Stimulated activated CD4-positive, alpha-beta T cell treated with anti-CD3 and anti-CD28 coated beads, Interleukin-2, amount 100 ng/mL, for 24 hours (primary cell): ENCODE measurements around the gene FAM204A.

Source experiments
- DNase-seq, 2 donors: peaks; one replicate each; pipeline ENCODE4 v3.0.0-alpha.2; 2020

Gene FAM204A

DNA sequence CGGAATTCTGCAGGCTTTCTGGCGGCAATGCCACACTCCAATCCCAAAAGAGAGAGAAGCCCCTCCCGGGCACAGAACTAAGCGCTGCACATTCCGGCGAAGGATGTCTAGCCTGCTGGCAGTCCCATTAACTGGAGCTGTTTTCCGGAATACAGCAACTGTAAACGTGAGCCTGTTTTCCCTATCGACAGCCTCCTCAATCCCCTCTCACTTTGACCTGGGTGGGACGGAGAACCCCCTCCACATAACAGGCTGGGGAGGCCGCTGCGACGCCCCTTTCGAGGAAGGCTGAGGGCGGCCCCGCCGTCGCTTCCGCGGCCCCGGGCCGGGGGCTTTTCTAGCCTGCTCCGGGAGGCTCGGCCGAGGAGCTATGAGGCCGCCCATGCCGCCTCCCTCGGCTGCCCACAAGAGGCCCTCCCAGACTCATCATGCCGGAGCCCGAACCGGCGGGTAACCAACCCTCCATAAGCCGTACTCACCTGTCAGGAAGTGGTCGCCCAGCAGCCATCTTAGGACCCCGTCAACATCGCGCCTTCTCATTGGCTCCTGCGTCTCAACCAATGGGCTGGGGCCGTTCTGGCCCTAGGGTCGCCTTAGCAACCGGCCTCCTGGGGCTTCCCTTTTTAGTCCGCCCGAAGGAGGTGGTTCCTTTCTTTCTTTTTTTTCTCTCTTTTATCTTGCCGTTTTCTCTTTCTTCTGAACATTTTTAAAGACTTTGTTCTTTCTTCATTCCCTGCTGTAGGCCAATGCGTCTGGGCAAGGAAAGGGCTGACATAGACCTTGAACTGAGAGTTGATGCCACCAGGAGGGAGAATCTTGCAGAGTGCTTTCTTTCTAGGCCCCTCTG lies at the start of gene FAM204A:
TSS of gene FAM204A (minus strand) at position 534 of the 847 bp plus-strand sequence. CDS start 5,909 bp downstream, outside the sequence.
- DNase-seq, result peak; percentile 92 to 96

DNA sequence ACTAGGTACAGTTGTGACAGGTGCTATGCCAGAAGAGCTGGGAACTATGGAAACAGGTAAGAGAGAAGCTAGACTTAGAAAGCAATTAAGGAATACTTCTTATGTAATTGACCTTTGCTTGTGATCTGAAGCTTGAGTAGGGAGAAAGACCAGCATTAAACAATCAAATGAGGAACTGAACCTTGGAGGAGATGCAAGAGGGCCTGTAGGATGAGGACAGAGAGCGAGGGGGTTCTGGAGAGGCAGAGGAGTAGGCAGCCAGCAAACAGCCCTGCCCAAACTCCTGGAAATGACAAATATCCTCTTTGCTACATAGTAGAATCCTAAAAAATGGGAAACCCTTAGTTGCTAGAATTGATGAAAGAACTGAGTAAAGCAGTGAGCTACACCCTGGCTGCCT lies 41.6 kb upstream of the FAM204A start:
- DNase-seq, result no peak

DNA sequence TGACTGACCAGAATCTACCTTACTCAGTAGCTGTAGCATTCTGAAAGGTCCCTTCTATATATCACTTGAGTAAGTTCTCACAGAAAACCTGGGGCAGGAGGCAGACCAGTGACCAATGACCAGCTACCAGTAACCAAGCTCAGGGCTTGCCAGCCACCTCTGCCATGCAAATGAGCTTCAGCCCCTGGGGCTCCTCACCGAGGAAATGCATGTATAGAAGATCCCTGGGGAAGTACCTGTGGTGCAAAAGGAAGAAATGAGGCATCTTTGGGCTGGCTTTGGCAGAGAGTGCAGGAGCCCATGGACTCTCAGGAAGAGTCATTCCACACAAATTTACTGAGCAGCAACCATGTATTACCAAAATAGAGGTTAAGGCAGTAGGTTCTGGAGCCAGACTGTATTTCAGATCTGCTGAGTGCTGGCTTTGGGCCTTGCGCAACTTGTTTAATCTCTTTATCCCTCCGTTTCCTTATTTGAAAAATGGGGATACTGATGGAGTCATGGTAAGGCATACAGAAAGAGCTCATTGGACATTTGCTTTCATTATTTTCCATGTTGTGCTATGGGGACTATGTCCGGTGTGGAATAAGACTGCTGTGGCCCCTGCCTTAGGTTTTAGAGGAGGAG lies 41.1 kb upstream of the FAM204A start:
- DNase-seq, result no peak

DNA sequence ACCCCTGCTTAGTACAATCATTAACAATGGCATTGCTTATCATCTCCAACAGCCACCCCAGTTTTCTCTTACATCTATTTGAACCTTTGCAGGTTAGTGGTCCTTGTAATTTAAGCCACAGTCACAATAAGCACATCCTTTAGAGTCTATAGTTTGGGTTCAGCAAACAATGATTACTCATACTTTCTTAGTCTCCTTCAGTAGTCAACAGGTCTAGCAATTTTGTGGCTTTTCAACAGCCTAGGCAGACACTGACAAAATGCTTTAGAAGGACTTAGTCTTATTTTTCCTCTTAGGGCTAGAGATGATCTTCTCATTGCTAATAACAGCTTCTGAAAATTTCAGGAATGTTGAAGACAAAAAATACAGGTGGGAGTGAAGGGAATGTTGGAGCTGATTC lies 32.3 kb upstream of the FAM204A start:
- no peak for DNase-seq

DNA sequence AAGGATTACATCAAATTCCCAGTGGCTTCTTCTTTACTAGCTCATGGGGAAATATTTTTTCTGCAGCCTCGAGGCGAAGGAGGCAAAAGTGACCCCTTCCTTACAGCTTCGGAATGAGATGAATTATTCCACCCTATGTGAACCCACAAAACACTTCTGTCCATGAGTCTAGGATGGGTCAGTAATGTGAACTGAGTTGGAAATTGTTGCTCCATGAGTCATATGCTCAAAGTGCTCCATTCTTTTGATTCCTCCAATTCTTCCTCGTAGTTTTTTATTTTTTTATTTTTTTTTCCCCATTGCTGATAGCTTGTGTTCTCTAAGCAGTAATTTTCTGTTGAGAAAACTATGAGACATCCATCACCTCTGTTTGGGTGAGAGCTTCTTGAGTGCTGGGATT lies 31.7 kb upstream of the FAM204A start:
- no peak for DNase-seq

DNA sequence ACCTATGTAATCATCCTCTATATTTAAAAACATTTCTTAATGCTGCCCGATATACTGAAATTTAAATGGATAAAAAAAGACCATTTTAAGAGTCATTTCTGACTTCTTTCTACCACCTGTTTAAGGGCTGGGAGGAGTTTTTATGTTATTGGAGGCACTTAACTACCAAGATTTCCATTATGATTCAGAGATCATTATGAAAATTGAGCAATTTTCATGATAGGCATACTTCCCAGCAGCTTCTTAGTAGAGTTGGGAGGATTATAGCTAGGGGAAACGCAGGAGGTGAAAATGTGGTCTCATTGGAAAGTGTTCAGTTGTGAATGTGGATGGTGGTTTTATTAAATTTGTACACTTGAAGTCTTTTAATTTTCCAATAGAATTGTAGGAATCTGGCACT lies 28.4 kb upstream of the FAM204A start:
- no peak for DNase-seq

DNA sequence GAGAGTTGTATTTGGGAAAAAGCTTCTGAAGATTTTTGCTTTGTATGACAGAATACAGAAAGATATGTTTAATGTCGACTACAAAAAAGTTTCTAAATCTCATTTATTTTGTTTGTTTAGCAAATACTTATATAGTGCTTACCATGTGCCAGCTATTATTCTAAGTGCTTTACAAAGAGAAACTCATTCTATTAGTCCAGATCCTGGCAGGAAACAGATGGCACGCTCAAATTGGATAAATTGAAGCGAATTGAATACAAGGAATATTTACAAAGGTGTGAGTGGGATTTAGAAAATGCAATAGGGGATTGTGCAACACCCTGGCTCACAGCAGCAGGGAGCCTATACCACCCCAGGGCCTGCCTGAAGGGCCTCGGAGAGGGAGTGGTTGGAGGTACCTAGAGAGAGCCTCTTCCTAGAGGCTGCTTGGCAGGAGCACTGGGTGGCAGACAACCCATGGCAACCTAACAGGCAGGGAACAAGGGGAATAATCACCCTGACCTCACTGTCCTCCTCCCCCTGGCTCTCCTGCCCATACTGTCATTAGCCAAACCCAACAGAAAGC lies 27.6 kb upstream of the FAM204A start:
- no peak for DNase-seq

DNA sequence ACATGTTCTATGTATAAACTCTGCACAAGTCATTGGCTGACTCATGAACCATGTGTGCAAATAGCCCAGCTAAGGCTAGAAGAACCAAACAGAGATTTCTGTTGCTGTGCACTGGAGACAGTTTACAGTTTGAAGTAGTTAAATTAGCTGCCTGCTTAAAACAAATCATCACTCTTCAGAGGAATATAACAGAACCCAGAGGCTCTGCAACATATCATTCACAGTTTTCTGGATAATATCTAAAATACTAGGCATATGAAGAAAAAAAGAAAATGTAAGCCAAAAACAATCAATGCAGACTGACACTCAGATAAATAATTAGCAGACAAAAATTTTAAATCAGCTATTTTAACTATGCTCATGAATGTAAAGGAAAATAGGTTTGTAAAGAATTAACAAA lies 23.6 kb upstream of the FAM204A start:
- DNase-seq, result no peak

DNA sequence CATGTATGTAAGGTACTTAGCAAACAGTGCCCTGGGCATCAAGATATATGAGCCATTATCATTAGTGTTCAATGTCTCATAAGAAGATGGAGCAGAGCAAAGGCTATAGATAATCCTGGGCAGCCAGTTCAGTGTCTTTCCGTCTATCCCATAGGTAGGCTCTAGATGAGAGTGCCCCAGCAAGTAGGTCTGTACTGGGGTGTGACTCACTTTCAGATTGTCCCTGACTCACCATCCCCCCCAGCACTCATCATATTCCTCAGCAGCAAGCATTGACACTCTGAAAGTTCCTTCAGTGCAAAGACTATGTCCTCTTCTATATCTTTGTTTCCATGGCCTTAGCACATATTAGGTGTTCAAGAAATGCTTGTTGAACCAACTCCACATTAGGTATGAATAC lies 20.0 kb upstream of the FAM204A start:
- DNase-seq, result no peak

DNA sequence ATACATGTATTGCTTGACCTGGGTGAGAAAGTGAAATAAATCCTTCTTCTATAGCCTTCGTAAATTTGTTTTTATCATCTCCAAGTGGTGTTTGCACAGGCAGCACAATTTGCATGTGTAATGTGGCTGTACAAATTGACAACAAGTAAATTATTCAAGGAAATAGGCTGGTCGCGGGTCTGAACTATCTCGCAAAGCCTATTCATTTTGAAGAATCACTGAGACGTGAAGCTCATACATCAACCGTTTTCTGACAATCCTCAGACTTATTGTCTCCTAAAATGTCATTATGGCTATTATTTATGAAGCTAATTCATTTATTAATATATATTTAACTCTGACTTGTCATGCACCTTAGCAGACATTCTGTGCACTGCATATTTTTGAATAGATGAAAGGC lies 16.2 kb upstream of the FAM204A start:
- DNase-seq, result no peak

DNA sequence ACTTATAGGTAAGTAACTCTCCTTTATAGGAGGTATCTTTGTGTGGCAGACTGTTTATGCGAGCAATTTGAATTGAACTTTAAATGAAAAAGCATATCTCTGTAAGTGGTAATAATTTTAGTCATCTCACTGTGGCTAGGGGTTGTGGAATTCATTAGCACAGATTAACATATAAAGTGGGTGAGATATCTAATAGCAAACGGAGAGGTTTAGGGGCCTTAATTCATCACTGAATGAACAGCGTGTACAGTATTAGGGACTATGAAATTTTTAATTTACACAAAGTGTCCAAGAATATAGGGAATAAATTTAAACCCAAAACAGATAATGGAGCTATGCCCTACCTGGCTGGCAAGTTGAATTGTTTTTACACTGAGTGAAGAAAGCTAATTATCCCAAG lies 15.7 kb upstream of the FAM204A start:
- DNase-seq, result no peak

DNA sequence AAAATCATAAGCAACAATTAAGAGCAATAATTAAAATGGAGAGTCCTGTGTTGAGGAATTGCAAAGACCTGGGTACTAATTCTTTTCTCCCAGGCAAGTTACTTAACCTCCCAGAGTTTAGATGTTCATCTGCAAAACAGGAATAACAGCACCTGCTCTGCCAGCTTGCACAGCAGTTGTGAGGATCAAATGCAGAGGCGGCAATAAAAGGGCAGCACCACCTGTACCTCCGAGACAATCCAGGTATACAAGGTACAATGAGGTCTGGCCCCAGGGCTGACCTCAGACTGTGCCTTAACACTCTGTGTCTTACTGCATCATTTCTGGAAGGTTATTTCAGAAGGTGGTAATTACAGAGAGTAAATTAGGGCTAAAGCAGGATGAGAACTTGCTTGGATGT lies 14.5 kb upstream of the FAM204A start:
- no peak for DNase-seq

DNA sequence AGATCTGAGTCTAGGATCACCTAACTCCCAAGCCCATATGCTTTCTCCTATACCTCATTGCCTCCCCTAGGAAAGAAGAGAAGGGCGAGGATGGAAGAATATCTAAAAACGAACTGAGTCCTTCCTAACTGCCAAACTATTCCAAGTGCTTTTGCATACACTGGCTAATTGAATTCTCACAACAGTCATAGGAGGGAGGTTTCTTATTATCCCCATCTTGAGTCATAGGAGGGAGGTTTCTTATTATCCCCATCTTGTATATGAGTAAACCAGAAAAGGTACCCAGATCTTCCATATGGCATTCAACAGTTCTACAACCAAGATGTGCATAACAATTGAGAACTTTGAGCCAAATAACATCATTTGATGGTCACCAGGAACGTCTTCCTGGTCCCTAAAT lies 13.1 kb upstream of the FAM204A start:
- no peak for DNase-seq

DNA sequence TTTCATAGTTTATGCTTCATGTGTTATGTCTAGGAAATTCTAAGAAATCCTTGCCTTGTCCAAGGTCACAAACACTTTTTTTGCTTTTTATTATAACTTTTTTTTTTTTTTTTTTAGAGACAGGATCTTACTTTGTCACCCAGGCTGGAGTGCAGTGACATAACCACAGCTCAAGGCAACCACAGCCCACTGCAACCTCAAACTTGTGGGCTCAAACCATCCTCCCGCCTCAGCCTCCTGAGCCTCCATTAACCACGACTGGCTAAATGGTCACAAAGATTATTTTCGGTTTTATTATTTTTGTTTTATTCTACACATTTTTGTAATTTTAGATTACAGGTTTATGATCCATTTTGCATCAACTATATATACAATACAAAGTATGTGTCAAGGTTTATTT lies 7.1 kb upstream of the FAM204A start:
- no peak for DNase-seq

DNA sequence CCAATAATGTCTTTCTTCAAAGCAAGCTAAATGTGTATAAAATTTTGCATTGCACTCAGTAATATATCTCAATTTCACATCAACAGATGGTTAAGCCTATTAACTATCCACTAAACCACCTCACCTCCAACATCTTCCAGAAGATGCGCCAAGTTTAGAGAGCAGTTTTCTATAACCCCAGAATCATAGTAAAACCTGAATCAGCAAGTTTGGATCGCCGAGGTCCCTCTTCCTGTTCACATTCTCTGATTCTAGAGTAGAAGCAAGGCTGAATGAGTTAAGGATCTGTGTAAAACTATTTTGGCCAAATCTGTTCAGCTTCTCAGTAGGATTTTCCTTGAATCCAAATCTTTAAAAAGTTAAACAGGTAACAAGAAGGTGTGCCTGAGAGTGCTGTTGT lies 1.4 kb upstream of the FAM204A start:
- DNase-seq, result no peak

DNA sequence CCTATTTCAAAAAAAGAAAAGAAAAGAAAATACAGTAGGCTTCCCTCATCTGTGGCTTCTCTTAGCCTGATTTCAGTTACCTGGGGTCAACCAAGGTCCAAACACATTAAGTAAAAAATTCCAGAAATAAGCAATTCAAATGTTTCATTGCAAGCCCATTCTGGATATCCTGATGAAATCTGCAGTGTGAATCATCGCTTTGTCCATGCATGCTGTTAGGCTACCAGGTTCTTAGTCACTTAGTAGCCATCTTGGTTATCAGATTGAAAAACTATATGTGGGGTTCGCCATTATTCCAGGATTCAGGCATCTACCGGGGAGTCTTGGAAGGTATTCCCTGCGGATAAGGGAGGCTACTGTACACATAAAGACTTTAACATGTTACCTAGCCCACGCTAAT lies 991 bp upstream of the FAM204A start:
- DNase-seq, result no peak

DNA sequence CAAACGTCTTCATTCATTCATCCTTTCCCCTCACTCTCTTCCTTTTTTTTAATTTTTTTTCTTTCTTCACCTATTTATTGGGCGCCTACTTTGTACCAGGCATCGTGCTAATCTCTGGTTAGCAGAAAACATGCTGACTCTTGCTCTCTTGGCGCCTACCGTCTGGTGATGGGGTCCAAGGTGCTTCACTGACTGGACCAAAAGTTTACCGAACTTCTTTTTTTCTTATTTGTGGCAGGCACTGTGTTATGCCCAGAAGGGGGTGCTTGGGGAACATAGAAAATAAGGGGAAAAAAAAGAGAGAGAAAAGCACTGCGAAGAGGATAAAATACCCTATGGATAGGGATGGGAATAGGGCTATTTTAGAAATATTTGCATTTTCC lies 505 bp upstream of the FAM204A start:
- DNase-seq, result peak in 1 of 2 donors; percentile 8

DNA sequence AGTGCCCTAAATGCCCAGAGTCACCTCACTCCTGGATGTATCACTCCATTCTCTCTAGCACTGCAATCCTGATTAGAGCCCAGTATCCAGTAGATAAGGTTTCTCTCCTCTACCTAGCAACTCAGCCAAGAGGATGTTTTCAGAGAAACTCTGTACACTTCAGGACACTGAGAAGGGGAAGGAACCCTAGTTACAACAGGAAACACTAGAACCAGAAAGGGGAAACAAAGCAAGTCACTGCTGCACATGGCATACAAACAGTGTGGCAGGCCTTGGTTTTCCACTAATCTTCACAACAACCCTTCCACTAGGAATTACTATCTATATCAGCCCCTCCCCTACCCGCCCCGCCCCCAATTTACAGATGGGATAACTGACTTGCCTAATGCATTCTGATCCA lies 1.6 kb downstream of the FAM204A start:
- no peak for DNase-seq

DNA sequence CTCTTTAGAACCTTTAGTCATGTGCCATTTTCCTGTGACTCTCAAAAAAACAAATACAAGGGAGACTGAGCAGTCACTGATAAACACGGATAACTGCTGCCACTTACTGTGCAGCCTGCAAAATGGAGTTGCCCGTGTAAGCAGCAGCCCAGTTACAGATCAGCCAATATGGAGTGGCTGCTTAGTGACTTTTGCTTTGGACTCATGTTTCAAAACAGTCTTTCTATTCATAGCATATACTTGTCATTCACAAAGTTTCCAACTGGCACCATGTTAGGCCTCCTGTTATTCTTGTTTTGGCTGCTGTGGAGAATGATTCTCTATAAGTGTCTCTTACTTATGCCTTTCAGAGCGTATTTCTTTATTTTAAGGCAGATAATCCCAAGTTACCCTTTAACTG lies 3.0 kb downstream of the FAM204A start:
- DNase-seq, result no peak

DNA sequence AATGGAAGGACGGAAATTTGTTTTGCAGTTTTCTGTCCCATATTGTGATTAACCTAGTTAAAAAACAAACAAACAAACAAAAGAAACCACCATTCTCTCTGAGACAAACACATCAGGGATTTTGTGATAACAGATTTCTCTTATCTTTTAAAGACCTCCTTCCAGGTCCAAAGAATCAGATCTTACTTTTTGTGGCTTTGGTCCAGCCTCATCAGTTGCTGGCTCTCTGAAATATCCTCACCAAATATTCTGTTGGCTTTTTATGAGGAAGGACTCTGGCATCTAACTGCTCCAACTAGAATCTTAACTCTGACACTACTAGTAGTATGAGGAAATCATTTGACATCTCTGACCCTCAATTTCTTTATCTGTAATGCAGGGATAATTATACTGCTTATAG lies 4.8 kb downstream of the FAM204A start:
- DNase-seq, result no peak

DNA sequence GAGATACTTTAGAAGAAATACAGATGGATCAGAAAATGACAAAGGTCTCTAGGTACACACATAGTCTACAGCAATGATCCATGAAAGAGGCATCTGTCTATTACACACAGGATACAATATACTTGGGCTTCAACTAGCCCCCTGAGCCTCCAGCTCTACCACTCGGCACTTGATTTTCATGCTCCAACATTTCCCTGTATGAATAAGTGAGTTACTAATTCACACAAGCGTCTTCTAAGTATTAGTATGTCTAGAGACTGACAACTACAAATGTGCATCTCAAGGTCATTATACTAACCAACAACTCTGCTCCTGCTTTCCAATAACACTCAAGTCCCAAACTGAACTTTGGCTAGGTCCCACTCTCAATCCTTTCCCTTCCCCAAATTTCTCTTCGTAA lies 8.3 kb downstream of the FAM204A start:
- DNase-seq, result no peak

DNA sequence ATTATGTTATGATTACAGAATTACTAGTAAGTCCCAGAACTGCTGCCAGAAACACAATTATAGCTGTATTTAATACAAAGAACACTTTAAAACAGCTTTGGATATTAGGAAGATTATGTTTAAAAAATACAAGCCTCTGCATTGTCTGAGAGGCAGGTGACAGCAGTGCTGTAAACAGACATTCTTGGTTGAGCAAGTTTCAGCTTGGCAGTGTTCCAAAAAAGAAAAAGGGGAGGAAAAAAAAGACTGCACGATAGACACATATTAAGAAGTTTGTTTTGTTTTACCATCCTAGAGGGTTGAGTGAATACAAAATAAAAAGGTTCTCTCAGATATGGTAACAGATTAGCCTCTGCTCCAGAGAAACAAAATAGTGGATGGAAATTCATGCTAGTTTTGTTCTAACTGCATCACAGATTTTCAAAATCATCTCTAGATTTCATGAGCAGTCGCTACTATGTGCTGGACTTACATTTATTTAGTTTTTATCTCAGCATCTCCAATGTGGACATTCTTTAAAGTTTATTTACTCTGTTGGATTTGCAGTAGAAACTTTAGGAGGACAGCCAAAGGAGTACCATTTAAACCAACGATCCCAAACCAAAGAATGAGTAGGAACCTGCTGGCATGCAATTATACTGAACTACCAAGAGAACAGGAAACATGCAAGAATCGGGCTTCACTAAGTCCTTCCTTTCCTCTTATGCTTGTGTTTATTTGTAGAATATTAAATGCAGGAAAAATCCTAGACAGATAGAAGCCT lies 9.0 kb downstream of the FAM204A start:
- DNase-seq, result no peak

DNA sequence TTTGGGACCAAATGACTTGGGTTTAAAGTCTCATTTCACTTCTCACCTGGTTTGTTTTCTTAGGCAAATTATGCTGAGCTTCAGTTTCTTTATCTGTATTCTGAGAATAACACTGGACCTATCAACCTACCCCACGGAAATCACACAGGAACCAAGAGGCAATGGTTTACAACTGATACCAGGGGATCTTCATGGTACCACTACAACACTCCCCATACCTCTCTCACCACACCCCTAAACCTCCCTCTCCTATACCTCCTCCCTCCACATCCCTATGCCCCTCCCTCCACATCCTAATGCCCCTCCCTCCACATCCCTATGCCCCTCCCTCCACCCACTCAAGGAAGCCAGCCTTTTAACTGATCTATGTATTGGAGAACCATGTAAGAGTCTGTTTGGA lies 9.9 kb downstream of the FAM204A start:
- no peak for DNase-seq
